SK-N-SH (cell line): ENCODE results near the gene GLIS1. TPM values are rescaled to one million over a fixed set of nuclear protein-coding genes. Genes with fewer than 3 reads are reported as not detected.
A peak's percentile ranks its signal among the peaks of the same experiment; 100 is the strongest.

Experiments
- CTCF ChIA-PET: fragments of 300-600, 350-600 bp; formaldehyde crosslinking; extraction: SDS; loops from one replicate; lab custom pipeline; 2021; lab: Yijun Ruan, JAX
- POLR2A ChIA-PET: fragments of 350-600 bp; sonication (Branson Sonifier 250); formaldehyde crosslinking; extraction: SDS; loops from one replicate; lab custom pipeline; 2020; ENCODE audit warnings: antibody characterized with exemption, inconsistent platforms; lab: Yijun Ruan, JAX
- DNase-seq: peaks from one replicate; pipeline ENCODE4 v3.0.0; 2012
- H2AFZ ChIP-seq: fragments of 200-600 bp; sonication (generic); 2 replicates; pipeline ENCODE4 v1.8.1; 2016; ENCODE audit warnings: antibody characterized with exemption, mild to moderate bottlenecking, low read depth
- H3F3A ChIP-seq: fragments of 200-600 bp; sonication (generic); replicated peaks from 2 replicates; pipeline ENCODE3; 2016; ENCODE audit warnings: antibody characterized with exemption, mild to moderate bottlenecking; ENCODE audit not compliant: insufficient read depth
- H3K27ac ChIP-seq, 2 experiments: fragments of 200-500 bp in 1 of 2; fragments of 200-600 bp in 1 of 2; sonication (Bioruptor generic) in 1 of 2; sonication (generic), shearing (Covaris generic) in 1 of 2; 2 replicates each; pipeline versions ENCODE4 v1.5.1 to v1.6.1; 2014 to 2016; ENCODE audit warnings: low read depth in 2 of 2, inconsistent platforms in 1 of 2, low read length in 1 of 2, mild to moderate bottlenecking in 1 of 2, mixed read lengths in 1 of 2
- H3K27me3 ChIP-seq: fragments of 200-600 bp; sonication (generic), shearing (Covaris generic); 2 replicates; pipeline ENCODE4 v1.6.1; 2016; ENCODE audit warnings: mixed run types; ENCODE audit not compliant: insufficient read depth
- H3K36me3 ChIP-seq, 2 experiments: fragments of 200-500 bp in 1 of 2; fragments of 200-600 bp in 1 of 2; sonication (Bioruptor generic) in 1 of 2; sonication (generic) in 1 of 2; replicated peaks in 1 of 2; 2 replicates each; pipeline versions ENCODE3 to v1.5.1; 2014 to 2016; ENCODE audit warnings: low read length in 1 of 2, mild to moderate bottlenecking in 1 of 2; ENCODE audit not compliant: insufficient read depth in 2 of 2, control insufficient read depth in 1 of 2
- H3K4me1 ChIP-seq, 2 experiments: fragments of 200-500 bp in 1 of 2; fragments of 200-600 bp in 1 of 2; sonication (Bioruptor generic) in 1 of 2; sonication (generic), shearing (Covaris generic) in 1 of 2; 2 replicates each; pipeline versions ENCODE4 v1.5.1 to v1.6.1; 2014 to 2016; ENCODE audit warnings: low read depth in 1 of 2, low read length in 1 of 2, mixed run types in 1 of 2; ENCODE audit not compliant: insufficient read depth in 2 of 2, control insufficient read depth in 1 of 2
- H3K4me2 ChIP-seq: fragments of 200-600 bp; sonication (generic), shearing (Covaris generic); 2 replicates; pipeline ENCODE4 v1.6.1; 2017; ENCODE audit warnings: mixed run types
- H3K4me3 ChIP-seq, 2 experiments: fragments of 200-500 bp in 1 of 2; fragments of 200-600 bp in 1 of 2; sonication (Bioruptor generic) in 1 of 2; sonication (generic), shearing (Covaris generic) in 1 of 2; 2 replicates each; pipeline versions ENCODE4 v1.5.1 to v1.8.1; 2014 to 2016; ENCODE audit warnings: low read depth in 2 of 2, inconsistent platforms in 1 of 2, low read length in 1 of 2, mild to moderate bottlenecking in 1 of 2, mixed read lengths in 1 of 2, moderate library complexity in 1 of 2
- H3K79me2 ChIP-seq: fragments of 200-600 bp; sonication (generic); 2 replicates; pipeline ENCODE4 v1.8.1; 2017; ENCODE audit warnings: mild to moderate bottlenecking; ENCODE audit not compliant: insufficient read depth
- H3K9ac ChIP-seq: fragments of 200-600 bp; sonication (generic); 2 replicates; pipeline ENCODE4 v1.6.1; 2017; ENCODE audit warnings: mixed run types
- H3K9me2 ChIP-seq: fragments of 200-600 bp; sonication (generic); 2 replicates; pipeline ENCODE4 v1.6.1; 2017; ENCODE audit warnings: mixed run types
- H3K9me3 ChIP-seq: fragments of 200-600 bp; sonication (generic); 2 replicates; pipeline ENCODE4 v1.6.1; 2017; ENCODE audit warnings: mixed run types, mild to moderate bottlenecking, moderate library complexity
- H4K20me1 ChIP-seq: fragments of 200-600 bp; sonication (generic); 2 replicates; pipeline ENCODE4 v1.6.1; 2017; ENCODE audit warnings: mild to moderate bottlenecking, mixed run types; ENCODE audit not compliant: insufficient read depth
- CTCF ChIP-seq: fragments of 200-600 bp; sonication (generic); IDR thresholded peaks from 2 replicates; pipeline ENCODE4 v1.6.1; 2017; ENCODE audit warnings: antibody characterized with exemption, mild to moderate bottlenecking, moderate library complexity
- EP300 ChIP-seq, 2 experiments: IDR thresholded peaks; 2 replicates each; pipeline versions ENCODE4 v1.4.0 to v1.6.1; 2012; ENCODE audit warnings: borderline replicate concordance in 1 of 2, low read depth in 1 of 2, low read length in 1 of 2
- EZH2phosphoT487 ChIP-seq: fragments of 200-600 bp; sonication (generic); IDR thresholded peaks from 2 replicates; pipeline ENCODE4 v1.6.1; 2017; ENCODE audit warnings: low read depth, mixed run types, mild to moderate bottlenecking, antibody characterized with exemption, moderate library complexity, borderline replicate concordance
- FOXM1 ChIP-seq: IDR thresholded peaks from 2 replicates; pipeline ENCODE4 v1.4.0; 2012; ENCODE audit warnings: low read depth, mild to moderate bottlenecking
- GABPA ChIP-seq: IDR thresholded peaks from 2 replicates; pipeline ENCODE4 v1.4.0; 2012; ENCODE audit warnings: low read depth, mild to moderate bottlenecking
- GATA2 ChIP-seq: sonication (generic); formaldehyde crosslinking; IDR thresholded peaks from 2 replicates; pipeline ENCODE4 v1.5.0; 2020; ENCODE audit warnings: mild to moderate bottlenecking, missing genetic modification reagents
- JUND ChIP-seq: IDR thresholded peaks from 2 replicates; pipeline ENCODE4 v1.4.0; 2012
- MEF2A ChIP-seq: IDR thresholded peaks from 2 replicates; pipeline ENCODE4 v1.4.0; 2012; ENCODE audit warnings: low read depth, borderline replicate concordance
- MXI1 ChIP-seq: IDR thresholded peaks from 2 replicates; pipeline ENCODE4 v1.6.1; 2012; ENCODE audit warnings: mild to moderate bottlenecking, low read depth, low read length, improper control_type of control experiment
- NFIC ChIP-seq: IDR thresholded peaks from 2 replicates; pipeline ENCODE4 v1.4.0; 2012; ENCODE audit warnings: borderline replicate concordance
- POLR2AphosphoS5 ChIP-seq: IDR thresholded peaks from 2 replicates; pipeline ENCODE4 v1.6.1; 2012; ENCODE audit warnings: low read depth, low read length
- RAD21 ChIP-seq: IDR thresholded peaks from 2 replicates; pipeline ENCODE4 v1.6.1; 2012; ENCODE audit warnings: mild to moderate bottlenecking, low read length
- RFX5 ChIP-seq: IDR thresholded peaks from 2 replicates; pipeline ENCODE4 v1.6.1; 2012; ENCODE audit warnings: mild to moderate bottlenecking, improper control_type of control experiment, low read length
- SMC3 ChIP-seq: IDR thresholded peaks from 2 replicates; pipeline ENCODE4 v1.6.1; 2012; ENCODE audit warnings: low read depth, low read length, improper control_type of control experiment
- TAF1 ChIP-seq: IDR thresholded peaks from 2 replicates; pipeline ENCODE4 v1.6.1; 2012; ENCODE audit warnings: low read depth, mild to moderate bottlenecking, low read length, moderate library complexity, borderline replicate concordance
- YY1 ChIP-seq: IDR thresholded peaks from 2 replicates; pipeline ENCODE4 v1.4.0; 2012; ENCODE audit warnings: low read depth, mild to moderate bottlenecking
- WGBS: methylation state at CpG from one replicate; pipeline ENCODE4 v1.1.6; 2017; ENCODE audit warnings: low lambda C conversion rate; 5-methylcytosine and 5-hydroxymethylcytosine counted together
- polyA plus RNA-seq, 3 experiments: library from polyadenylated mRNA; depleted of rRNA; stranded (reverse); fragments of >200 nt; gene quantifications; 2 replicates each; pipeline ENCODE4 v1.2.3, GENCODE V29; 2012

The GLIS1 gene
- polyA plus RNA-seq, 1 of the 3 experiments (the other 2 are of a cell fraction): 0.13 TPM

- H3K4me1 ChIP-seq: no peaks in the 10 kb centered on the region
- H3K9me3 ChIP-seq: no peaks in the 10 kb centered on the region
- 46% methylated on average over 6 of the region's 6 CpGs for WGBS
- H3K4me2 ChIP-seq: no peak overlapping the region
- ChIA-PET CTCF (interaction anchor here (0.6 to 6.5 kb wide), 40 partner anchors 9 to 1904 kb away, joined by 3 to 76 read pairs (median 4); partner anchors contain the start of gene GLIS1), POLR2A (no interaction called here)
- H3K27ac ChIP-seq: no peak overlapping the region
- no peak overlapping the region for H3K4me3 ChIP-seq
- TF ChIP-seq EP300 (IDR thresholded peaks at IDR 0.05; ENCODE audit: borderline replicate concordance in 1 of 2, low read depth in 1 of 2, low read length in 1 of 2) (no peak), CTCF (peak; percentile 87), SMC3 (peak; percentile 82), YY1 (no peak), EZH2phosphoT487 (no peak), RAD21 (peak; percentile 87)
- no peaks in the 10 kb centered on the region for H3F3A ChIP-seq
- no peak overlapping the region for H2AFZ ChIP-seq
- no peak overlapping the region for H3K9ac ChIP-seq
- H3K79me2 ChIP-seq: no peaks in the 10 kb centered on the region
- no peaks in the 10 kb centered on the region for H4K20me1 ChIP-seq
- DNase-seq: peak; percentile 58
- no peaks in the 10 kb centered on the region for H3K27me3 ChIP-seq
- no peaks in the 10 kb centered on the region for H3K36me3 ChIP-seq
- no peaks in the 10 kb centered on the region for H3K9me2 ChIP-seq
Measured at GRCh38 chr1:53754484-53755312, 15.7 kb upstream of the GLIS1 start.

- no peak overlapping the region for H3K9ac ChIP-seq
- H3K9me2 ChIP-seq: no peaks in the 10 kb centered on the region
- H2AFZ ChIP-seq: no peak overlapping the region
- ChIA-PET CTCF (interaction anchor here (0.9 to 6.5 kb wide), 6 partner anchors 11 to 474 kb away, joined by 3 to 76 read pairs (median 6); no protein-coding TSS in a partner anchor), POLR2A (no interaction called here)
- H3K4me2 ChIP-seq: no peak overlapping the region
- H3K27me3 ChIP-seq: peaks cover 9% of the 10 kb centered on the region; the same call in 1 of the 2 replicates
- no peak for DNase-seq
- H3K27ac ChIP-seq: no peak overlapping the region
- 58% methylated on average over 6 of the region's 6 CpGs for WGBS
- TF ChIP-seq NFIC (no peak), JUND (no peak), MXI1 (no peak), MEF2A (no peak), GABPA (no peak), CTCF (no peak), TAF1 (no peak), POLR2AphosphoS5 (no peak), FOXM1 (no peak), GATA2 (CRISPR knock-in tag) (no peak), EZH2phosphoT487 (no peak), RFX5 (no peak)
- no peaks in the 10 kb centered on the region for H3K4me1 ChIP-seq
- no peak overlapping the region for H3K4me3 ChIP-seq
- no peaks in the 10 kb centered on the region for H3K9me3 ChIP-seq
- no peaks in the 10 kb centered on the region for H3F3A ChIP-seq
- H4K20me1 ChIP-seq: no peaks in the 10 kb centered on the region
- no peaks in the 10 kb centered on the region for H3K79me2 ChIP-seq
- H3K36me3 ChIP-seq: no peaks in the 10 kb centered on the region
Measured at GRCh38 chr1:53752281-53752680, 13.3 kb upstream of the GLIS1 start.
